GM19099 (cell line): ENCODE measurements around the gene APEX2.

ENCODE experiments used
- POLR2A ChIP-seq: IDR thresholded peaks from 3 replicates; pipeline ENCODE4 v1.6.1; 2011; ENCODE audit warnings: low read depth; ENCODE audit not compliant: insufficient read length; ENCODE audit errors: extremely low read depth

APEX2 gene

DNA sequence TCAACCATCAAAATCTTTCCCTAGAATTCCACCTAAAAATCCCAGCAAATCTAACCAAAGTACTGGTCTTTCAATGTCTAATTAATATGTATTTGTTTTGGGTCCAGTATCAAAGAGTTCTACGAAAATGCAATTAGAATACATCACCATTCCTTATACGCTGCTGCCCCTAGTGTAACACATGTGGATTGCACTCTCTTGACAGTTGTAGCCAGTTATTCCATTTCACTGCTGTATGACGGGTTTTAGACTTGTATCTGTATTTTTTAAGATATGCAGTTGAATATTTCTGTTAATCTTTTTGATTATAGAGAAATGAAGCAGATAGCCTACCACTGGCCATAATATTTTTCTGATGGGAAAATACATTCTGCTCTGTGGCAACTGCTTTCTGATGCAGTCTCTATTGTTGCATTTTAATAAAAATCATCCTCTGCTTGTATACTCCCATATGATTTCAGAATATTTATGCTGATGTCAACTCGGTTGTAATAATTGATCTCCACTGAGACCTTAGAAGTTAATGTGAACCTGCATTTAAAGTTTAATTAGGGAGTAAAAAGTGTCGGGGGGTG lies 57.6 kb downstream of the APEX2 start:
- no peak for TF ChIP-seq POLR2A
